Activated T-cell treated with anti-CD3 and anti-CD28 coated beads, Interleukin-2, amount 50 U/mL, for 4 hours (primary cell): ENCODE results near the gene MINDY3. TPM values are rescaled to one million over a fixed set of nuclear protein-coding genes. Genes with fewer than 3 reads are reported as not detected.

Experiments used
- ATAC-seq, 2 donors: fragments of 200-7000 bp; cut with Tn5 transposase; one replicate each; pipeline ENCODE4 v1.10.0; 2021
- DNase-seq: peaks from one replicate; pipeline ENCODE4 v3.0.0-alpha.2; 2020
- H3K27me3 Mint-ChIP-seq: one replicate; pipeline ENCODE4 v1.8.0; 2021; ENCODE audit warnings: low read depth, mixed read lengths
- H3K36me3 Mint-ChIP-seq: one replicate; pipeline ENCODE4 v1.8.0; 2022; ENCODE audit warnings: mixed read lengths; ENCODE audit not compliant: insufficient read depth
- H3K4me1 Mint-ChIP-seq: one replicate; pipeline ENCODE4 v1.8.0; 2021; ENCODE audit warnings: low read depth, mixed read lengths
- H3K4me3 Mint-ChIP-seq: one replicate; pipeline ENCODE4 v1.8.0; 2021; ENCODE audit warnings: mild to moderate bottlenecking, moderate library complexity, mixed read lengths
- H3K9me3 Mint-ChIP-seq: one replicate; pipeline ENCODE4 v1.8.0; 2021; ENCODE audit warnings: mixed read lengths
- total RNA-seq, 3 donors: library from RNA; stranded (reverse); gene quantifications; one replicate each; pipeline ENCODE4 v1.2.1, GENCODE V29; 2021

MINDY3 gene
- total RNA-seq, 3 donors from 2014 or later: 17.5 to 18.0 (median 17.6) TPM

DNA sequence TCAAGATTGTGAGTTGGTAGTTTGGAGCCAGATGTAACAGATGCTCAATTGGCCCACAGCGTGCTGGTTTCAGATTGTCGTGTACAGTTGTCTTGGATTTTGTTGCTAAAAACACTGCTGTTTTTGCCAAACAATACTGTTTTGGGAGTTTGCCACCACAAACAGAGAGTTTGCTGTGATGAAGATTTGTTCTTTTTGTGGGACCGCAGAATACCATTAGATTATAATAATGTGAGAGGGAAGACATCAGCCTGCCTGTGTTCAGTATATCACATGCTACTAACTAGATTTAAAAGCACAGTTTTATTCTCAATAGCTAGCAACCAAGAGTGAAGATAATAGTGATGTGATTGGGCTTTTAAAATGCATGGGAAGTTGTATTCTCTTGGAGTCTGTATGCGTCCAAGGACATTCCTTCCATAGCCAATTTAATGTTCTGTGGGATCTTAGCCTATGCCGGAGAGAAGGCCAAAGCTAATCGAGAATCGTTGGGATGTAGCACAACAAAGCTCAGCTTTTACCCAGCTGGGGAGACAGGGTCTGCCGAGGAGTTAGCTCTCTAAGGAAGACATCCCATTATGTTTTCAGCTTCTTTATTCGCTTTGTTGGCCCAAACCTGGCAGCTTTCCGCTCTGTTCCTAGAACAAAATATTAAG, 121.9 kb downstream of the MINDY3 start:
- no peaks in the 10 kb centered on the region for H3K4me1 Mint-ChIP-seq
- H3K4me3 Mint-ChIP-seq: no peak overlapping the region
- ATAC-seq: no peak
- H3K27me3 Mint-ChIP-seq: peaks cover 23% of the 10 kb centered on the region
- H3K9me3 Mint-ChIP-seq: peaks cover 4% of the 10 kb centered on the region
- DNase-seq: no peak
- no peaks in the 10 kb centered on the region for H3K36me3 Mint-ChIP-seq

DNA sequence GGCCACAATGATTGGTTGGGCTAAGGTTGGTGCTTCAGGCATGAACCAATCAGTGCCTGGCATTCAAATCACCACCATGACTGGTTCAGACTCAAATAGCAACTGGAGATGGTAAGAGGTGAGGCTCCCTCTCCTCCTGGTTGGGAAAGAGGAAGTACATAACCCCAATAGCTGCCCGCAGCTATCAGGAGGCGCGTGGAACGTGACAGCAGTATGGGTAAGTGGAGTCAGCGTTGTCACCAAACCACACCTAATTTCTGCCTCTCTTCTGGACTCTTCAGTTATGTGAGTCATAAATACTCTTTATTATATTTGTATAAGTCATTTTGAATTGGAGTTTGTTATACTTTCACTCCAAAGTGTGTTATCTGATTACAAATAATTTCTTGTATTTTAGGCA, 122.7 kb downstream of the MINDY3 start:
- peaks cover 23% of the 10 kb centered on the region for H3K27me3 Mint-ChIP-seq
- peaks cover 4% of the 10 kb centered on the region for H3K9me3 Mint-ChIP-seq
- no peaks in the 10 kb centered on the region for H3K4me1 Mint-ChIP-seq
- no peak overlapping the region for H3K4me3 Mint-ChIP-seq
- DNase-seq (no peak), ATAC-seq (no peak)
- no peaks in the 10 kb centered on the region for H3K36me3 Mint-ChIP-seq

DNA sequence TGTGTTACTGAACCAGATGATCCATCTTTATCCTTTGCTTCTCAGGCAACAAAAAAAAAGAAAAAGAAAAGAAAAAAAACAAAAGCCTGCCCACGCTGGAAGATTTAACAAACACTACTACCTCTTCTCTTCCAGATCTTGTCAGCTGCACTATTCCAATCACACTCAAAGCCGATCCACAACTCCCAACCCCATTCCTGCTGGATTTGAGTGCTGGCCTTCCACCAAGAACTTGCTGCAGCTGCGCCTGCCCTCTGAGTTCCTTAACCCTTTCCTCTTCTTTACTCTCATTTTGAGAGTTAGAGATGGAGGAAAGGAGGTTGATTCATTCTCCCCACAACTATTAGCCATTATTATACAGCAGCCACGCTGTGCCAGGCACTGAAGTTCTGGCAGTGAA, 124.5 kb downstream of the MINDY3 start:
- Mint-ChIP-seq H3K36me3 (no peaks in the 10 kb centered on the region), H3K27me3 (peaks cover 19% of the 10 kb centered on the region), H3K9me3 (peaks cover 9% of the 10 kb centered on the region), H3K4me1 (no peaks in the 10 kb centered on the region), H3K4me3 (no peak overlapping the region)
- DNase-seq (no peak), ATAC-seq (no peak)

DNA sequence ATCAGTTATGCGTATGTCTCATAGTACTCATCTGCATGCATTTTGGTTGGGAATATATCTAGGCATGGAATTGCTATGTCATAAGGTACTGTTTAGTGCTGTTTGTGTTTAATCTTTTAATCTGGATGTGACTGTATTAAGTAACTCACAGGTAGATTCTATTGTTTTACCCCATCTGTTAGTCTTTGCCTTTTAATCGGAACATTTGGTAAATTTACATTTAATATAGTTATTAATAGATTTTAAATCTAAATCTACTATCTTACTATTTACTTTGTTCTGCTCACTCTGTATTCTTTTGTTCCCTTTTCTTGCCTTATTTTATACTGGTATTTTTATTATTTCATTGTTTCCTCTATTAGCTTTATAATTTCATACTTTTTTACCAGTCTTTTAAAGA, 130.0 kb downstream of the MINDY3 start:
- ATAC-seq (no peak), DNase-seq (no peak)
- H3K9me3 Mint-ChIP-seq: peaks cover 17% of the 10 kb centered on the region
- H3K36me3 Mint-ChIP-seq: no peaks in the 10 kb centered on the region
- no peak overlapping the region for H3K4me3 Mint-ChIP-seq
- H3K27me3 Mint-ChIP-seq: peaks cover 10% of the 10 kb centered on the region
- no peaks in the 10 kb centered on the region for H3K4me1 Mint-ChIP-seq

DNA sequence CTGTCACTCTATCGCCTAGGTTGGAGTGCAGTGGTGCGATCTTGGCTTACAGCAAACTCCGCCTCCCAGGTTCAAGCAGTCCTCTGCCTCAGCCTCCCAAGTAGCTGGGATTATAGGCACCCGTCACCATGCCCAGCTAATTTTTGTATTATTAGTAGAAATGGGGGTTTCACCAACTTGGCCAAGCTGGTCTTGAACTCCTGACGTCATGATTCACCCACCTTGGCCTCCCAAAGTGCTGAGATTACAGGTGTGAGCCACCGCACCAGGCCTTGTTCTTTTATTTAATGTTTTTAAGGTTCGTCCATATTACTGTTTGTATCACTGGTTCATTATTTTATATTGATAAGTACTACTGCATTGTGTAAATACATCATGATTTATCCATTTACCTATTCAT, 130.4 kb downstream of the MINDY3 start:
- Mint-ChIP-seq H3K27me3 (peaks cover 10% of the 10 kb centered on the region), H3K9me3 (peaks cover 17% of the 10 kb centered on the region), H3K4me1 (no peaks in the 10 kb centered on the region), H3K4me3 (no peak overlapping the region), H3K36me3 (no peaks in the 10 kb centered on the region)
- ATAC-seq (no peak), DNase-seq (no peak)

Other genes with a start within 250 kb of the MINDY3 start
- not detected for gene ITGA8, start 140.6 kb downstream of the MINDY3 start, total RNA-seq